DMS 273 treated with DMSO at 0.1 percent for 48 hours (cell line): ENCODE data around the gene UNCX.
"Not testable (repeated sequence)": the region's sequence is repeated elsewhere in the genome, so short reads cannot be mapped to it uniquely, and the experiment has no call there.

Experiments
- DNase-seq: peaks from one replicate; lab custom pipeline; 2025; lab: John Stamatoyannopoulos, UW

UNCX gene

GRCh38 chr7:1257863-1258262 lies 25.2 kb downstream of the UNCX start:
- no peak for DNase-seq

- no peak for DNase-seq
Measured at GRCh38 chr7:1259621-1260243, 27.1 kb downstream of the UNCX start.

- DNase-seq: no peak
Measured at GRCh38 chr7:1260244-1260635, 27.6 kb downstream of the UNCX start.

GRCh38 chr7:1261036-1261435 lies 28.4 kb downstream of the UNCX start:
- not testable (repeated sequence) for DNase-seq

GRCh38 chr7:1262441-1262840 lies 29.8 kb downstream of the UNCX start:
- DNase-seq: no peak

- DNase-seq: no peak
Measured at GRCh38 chr7:1263391-1263951, 30.8 kb downstream of the UNCX start.

- no peak for DNase-seq
Measured at GRCh38 chr7:1264345-1265280, 31.9 kb downstream of the UNCX start.

GRCh38 chr7:1267016-1267900 lies 34.6 kb downstream of the UNCX start:
- no peak for DNase-seq

- no peak for DNase-seq
Measured at GRCh38 chr7:1268076-1268815, 35.6 kb downstream of the UNCX start.

- DNase-seq: no peak
Measured at GRCh38 chr7:1268866-1269265, 36.2 kb downstream of the UNCX start.

- DNase-seq: no peak
Measured at GRCh38 chr7:1269336-1269890, 36.7 kb downstream of the UNCX start.

GRCh38 chr7:1270181-1270580 lies 37.5 kb downstream of the UNCX start:
- no peak for DNase-seq

- DNase-seq: no peak
Measured at GRCh38 chr7:1271046-1271445, 38.4 kb downstream of the UNCX start.

GRCh38 chr7:1271656-1272055 lies 39.0 kb downstream of the UNCX start:
- no peak for DNase-seq

GRCh38 chr7:1272136-1272535 lies 39.5 kb downstream of the UNCX start:
- DNase-seq: not testable (repeated sequence)

GRCh38 chr7:1274121-1274875 lies 41.6 kb downstream of the UNCX start:
- DNase-seq: no peak

GRCh38 chr7:1274876-1275375 lies 42.3 kb downstream of the UNCX start:
- DNase-seq: no peak

- DNase-seq: no peak
Measured at GRCh38 chr7:1275451-1276381, 43.0 kb downstream of the UNCX start.

- DNase-seq: no peak
Measured at GRCh38 chr7:1276626-1277175, 44.0 kb downstream of the UNCX start.
